Amniotic epithelial cell (primary cell): Measurements from ENCODE around the gene LRRTM1.

Source experiments
- DNase-seq: peaks from one replicate; pipeline ENCODE4 v3.0.0-alpha.2; 2010; ENCODE audit warnings: low read depth

Gene LRRTM1

GRCh38 chr2:80303909-80304837 is at the start of gene LRRTM1:
Gene LRRTM1 (minus strand): TSS chr2:80304752. CDS start chr2:80303819, 933 bp downstream.
- no peak for DNase-seq

DNA sequence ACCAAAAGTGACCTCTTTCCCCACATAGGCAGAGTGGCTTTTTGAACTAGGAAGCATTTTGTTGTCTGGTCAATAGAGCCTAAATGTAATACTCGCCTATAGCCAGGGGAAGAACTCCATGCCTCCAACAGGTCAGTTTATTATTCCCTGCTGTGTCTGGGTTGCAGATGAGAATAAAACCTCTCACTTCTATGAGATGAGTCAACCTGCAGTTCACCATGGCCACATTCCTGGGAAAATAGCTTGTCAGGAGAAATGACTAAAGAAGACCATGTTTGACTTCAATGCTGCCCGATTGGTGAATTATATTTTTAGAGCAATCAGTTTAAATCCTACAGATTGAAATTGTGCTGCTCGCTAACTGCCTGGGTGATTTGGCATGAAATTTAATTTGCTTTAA is 46.7 kb upstream of the LRRTM1 start:
- no peak for DNase-seq

GRCh38 chr2:80348953-80349352 is 44.4 kb upstream of the LRRTM1 start:
- no peak for DNase-seq

GRCh38 chr2:80348078-80348477 is 43.5 kb upstream of the LRRTM1 start:
- DNase-seq: no peak

DNA sequence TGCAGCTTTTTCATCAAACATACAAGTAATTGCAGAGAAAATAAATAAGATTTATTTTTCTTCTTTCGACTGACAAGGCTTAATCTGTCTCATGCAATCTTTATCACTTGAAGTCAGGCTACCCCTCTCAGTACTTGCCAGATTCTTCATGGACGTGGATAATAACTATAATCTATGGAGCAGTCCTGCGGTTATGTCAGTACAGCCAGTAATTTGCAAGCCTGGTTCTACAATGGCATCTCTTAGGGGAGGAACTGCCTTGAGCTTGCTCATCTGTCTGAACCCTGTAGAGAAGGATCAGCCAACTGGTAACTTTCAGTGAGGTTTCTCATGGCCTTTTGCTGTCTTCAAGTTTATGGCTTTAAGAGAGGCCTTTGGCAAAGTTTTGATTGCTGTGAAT is 35.5 kb upstream of the LRRTM1 start:
- DNase-seq: no peak

DNA sequence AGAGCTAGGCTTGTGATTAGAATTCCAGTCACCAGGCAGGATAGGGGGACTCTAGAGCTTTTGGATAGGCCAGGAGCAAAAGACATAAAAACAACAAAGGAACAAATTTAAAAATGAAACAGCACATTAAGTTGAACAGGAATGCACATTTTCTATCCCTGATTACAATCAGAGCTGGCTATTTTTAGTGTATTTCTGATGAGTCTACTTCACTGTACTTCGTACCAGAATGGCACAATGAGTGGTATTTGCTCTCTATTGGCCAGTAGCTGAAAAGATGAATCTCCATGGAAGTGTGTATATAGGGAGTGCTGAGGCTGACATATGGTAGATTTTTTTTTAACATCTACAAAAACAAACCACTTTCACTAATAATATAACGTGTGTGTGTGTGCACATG is 34.2 kb upstream of the LRRTM1 start:
- no peak for DNase-seq

DNA sequence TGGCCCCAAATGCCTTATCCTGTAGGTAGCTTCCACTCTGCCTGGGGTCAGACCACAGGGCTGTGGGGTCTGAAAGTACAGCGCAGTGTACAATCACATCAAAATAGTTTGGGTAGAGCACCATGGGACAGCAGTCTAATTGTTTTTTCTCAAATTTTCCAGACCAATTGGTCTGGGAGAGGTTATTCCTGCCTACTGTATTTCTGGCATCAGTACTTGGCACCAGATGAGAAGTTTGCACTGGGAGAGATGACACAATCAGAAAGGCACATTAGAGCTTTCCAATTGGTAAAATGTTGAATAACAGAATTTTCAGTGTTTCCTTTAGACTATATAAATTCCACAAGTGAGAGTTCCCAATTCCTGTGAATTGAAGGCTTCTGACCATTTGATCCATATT is 30.9 kb upstream of the LRRTM1 start:
- no peak for DNase-seq

GRCh38 chr2:80333886-80334285 is 29.3 kb upstream of the LRRTM1 start:
- no peak for DNase-seq

DNA sequence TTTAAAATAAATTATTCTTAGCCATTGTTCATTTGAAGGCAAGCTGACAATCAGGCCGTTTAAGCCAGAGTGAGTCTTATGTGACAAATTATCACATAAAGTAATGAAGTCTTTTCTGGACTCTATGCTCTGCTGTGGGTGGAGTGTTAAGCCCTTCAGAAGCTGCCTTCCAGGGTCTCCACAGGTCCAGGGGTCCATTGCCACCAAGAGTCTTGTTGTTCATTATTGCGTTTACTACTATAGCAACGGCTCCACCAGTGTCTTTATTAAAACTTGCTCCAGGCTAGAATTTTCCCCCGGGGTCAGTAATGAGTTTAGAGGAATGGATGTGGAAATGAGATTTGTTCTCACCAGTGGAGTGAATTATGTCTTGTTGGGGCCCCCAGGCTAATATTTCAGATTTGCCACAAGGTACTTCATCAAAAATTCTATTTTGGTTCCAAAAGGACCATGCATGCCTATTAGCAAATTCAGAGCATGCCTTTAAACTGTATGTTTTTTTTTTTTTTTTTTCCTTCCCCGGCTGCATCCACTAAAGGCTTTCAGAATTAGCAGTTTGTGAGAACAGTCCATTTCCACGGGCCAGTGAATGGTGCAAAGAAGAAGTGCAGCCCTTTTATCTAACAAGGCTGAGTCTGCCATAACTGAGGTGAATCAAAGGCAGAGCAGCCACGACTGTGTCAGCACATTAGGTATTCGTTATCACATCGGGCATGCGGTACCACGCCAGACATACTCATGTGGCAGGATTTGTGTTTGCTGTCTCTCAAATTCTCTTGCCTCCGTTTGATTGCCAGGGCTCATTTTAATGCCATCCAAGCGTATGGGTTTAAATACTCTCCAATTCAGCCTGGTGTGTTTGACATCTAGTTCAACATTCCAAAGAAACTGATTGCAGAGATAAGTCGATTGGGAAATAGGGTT is 26.2 kb upstream of the LRRTM1 start:
- DNase-seq: no peak

- no peak for DNase-seq
Observed at GRCh38 chr2:80329491-80329890, 24.9 kb upstream of the LRRTM1 start.

- no peak for DNase-seq
Observed at GRCh38 chr2:80328159-80328571, 23.6 kb upstream of the LRRTM1 start.

GRCh38 chr2:80326861-80327260 is 22.3 kb upstream of the LRRTM1 start:
- no peak for DNase-seq

GRCh38 chr2:80326214-80326613 is 21.7 kb upstream of the LRRTM1 start:
- peak; percentile 31 for DNase-seq

GRCh38 chr2:80324525-80324924 is 20.0 kb upstream of the LRRTM1 start:
- no peak for DNase-seq

- DNase-seq: no peak
Observed at GRCh38 chr2:80323610-80324009, 19.1 kb upstream of the LRRTM1 start.

DNA sequence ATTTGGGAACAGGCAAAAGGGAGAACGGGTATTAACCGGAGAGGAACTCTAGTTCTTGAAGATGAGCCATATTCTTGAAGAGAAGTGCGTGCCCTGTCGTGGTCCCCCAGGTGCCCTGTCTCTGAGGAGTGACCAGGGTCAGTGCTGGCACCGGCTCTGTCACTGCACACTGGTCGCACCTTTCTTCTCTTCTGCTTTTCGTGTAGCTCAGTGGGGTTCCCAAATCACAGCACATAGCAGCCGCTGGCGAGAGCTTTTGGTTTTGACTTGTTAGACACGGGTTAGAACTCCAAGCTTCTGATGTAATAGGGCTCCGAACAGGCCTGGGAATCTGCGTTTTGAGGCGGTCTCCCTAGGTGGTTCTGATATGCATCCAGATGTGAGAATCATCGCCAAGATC is 18.4 kb upstream of the LRRTM1 start:
- no peak for DNase-seq

DNA sequence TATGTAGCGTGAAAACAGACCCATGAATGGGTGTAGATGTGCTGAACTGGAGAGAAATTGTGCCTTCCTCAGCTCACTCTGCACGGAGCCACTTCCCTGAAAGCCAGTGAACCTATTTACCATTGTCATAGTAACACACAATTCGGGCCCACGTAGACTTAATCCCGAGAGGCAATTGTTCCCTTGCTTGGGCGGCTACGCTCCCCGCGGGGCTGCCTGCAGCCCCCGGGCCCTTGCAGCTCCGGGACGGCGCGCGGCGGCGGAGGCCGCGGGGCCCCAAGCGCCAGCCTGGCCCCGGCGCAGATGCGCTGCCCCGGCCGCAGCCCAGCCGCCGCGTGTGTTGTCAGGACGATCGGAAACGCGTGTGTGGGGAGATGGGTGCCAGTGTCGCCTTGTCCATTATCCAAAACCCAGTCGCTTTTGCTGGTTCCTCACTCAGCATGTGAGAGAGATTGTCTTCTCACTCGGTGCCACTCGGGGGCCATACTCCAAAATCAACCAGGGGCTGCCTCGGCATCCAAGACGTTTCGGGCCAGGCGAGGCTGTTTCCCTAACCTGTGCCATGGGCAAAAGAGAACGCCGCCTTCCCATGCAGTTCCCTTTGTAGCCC is 17.9 kb upstream of the LRRTM1 start:
- DNase-seq: no peak

GRCh38 chr2:80312282-80312839 is 7.8 kb upstream of the LRRTM1 start:
- DNase-seq: no peak

DNA sequence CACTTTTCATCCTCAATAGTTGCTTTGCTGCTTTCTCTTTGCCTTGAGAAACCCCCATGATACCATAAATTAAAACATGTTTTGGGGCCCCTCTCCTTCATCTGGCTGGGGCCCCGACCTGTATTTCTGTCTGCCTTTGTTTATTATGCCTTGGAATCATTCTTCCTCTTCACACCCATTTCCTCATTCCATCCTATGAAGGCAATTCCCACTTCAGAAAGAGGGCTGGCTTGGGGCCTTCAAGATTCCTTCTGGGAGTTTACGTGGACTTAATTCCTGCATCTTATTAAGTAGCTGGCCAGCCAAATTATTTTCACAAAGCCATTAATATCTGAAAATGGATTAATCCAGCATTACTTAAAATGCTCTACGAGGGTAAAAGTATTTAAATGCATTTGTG is 6.8 kb upstream of the LRRTM1 start:
- DNase-seq: no peak

- DNase-seq: no peak
Observed at GRCh38 chr2:80303006-80303908, 1.3 kb downstream of the LRRTM1 start.
